Trophoblast cell (in vitro differentiated cells and primary cell): ENCODE results near the gene ULK3.

ENCODE experiments used
- DNase-seq, 2 donors: peaks; one replicate each; pipeline ENCODE4 v3.0.0-alpha.2; 2016
- H2AFZ ChIP-seq: 2 replicates; pipeline ENCODE4 v1.6.1; 2013; ENCODE audit warnings: low read length, moderate library complexity, mild to moderate bottlenecking; ENCODE audit not compliant: insufficient read depth, poor library complexity
- H2AK5ac ChIP-seq: 2 replicates; pipeline ENCODE4 v1.6.1; 2013; ENCODE audit warnings: mild to moderate bottlenecking, low read length
- H2BK120ac ChIP-seq: 2 replicates; pipeline ENCODE4 v1.6.1; 2013; ENCODE audit warnings: low read length, mild to moderate bottlenecking, moderate library complexity; ENCODE audit not compliant: insufficient read depth, poor library complexity
- H2BK12ac ChIP-seq: 2 replicates; pipeline ENCODE4 v1.6.1; 2013; ENCODE audit warnings: mild to moderate bottlenecking, low read length, moderate library complexity
- H2BK5ac ChIP-seq: 2 replicates; pipeline ENCODE4 v1.6.1; 2013; ENCODE audit warnings: low read length, low read depth, moderate library complexity, mild to moderate bottlenecking; ENCODE audit not compliant: poor library complexity
- H3K14ac ChIP-seq: 2 replicates; pipeline ENCODE4 v1.6.1; 2013; ENCODE audit warnings: mild to moderate bottlenecking, low read length
- H3K18ac ChIP-seq: 2 replicates; pipeline ENCODE4 v1.6.1; 2013; ENCODE audit warnings: mild to moderate bottlenecking, low read length
- H3K23ac ChIP-seq: 2 replicates; pipeline ENCODE4 v1.6.1; 2013; ENCODE audit warnings: low read length
- H3K27ac ChIP-seq: 2 replicates; pipeline ENCODE4 v1.5.1; 2013; ENCODE audit warnings: low read depth, mild to moderate bottlenecking, inconsistent platforms, low read length, moderate library complexity
- H3K27me3 ChIP-seq: 2 replicates; pipeline ENCODE4 v1.6.1; 2013; ENCODE audit warnings: inconsistent platforms, mild to moderate bottlenecking, low read length, moderate library complexity; ENCODE audit not compliant: insufficient read depth
- H3K36me3 ChIP-seq, 2 experiments: 1 replicate in 1 of 2; 2 replicates in 1 of 2; pipeline ENCODE4 v1.6.1; 2013; ENCODE audit warnings: low read length in 2 of 2, mild to moderate bottlenecking in 2 of 2, moderate library complexity in 1 of 2; ENCODE audit not compliant: insufficient read depth in 2 of 2, control insufficient read depth in 1 of 2
- H3K4ac ChIP-seq: 2 replicates; pipeline ENCODE4 v1.6.1; 2013; ENCODE audit warnings: low read depth, mild to moderate bottlenecking, low read length, moderate library complexity
- H3K4me1 ChIP-seq, 2 experiments: 1 replicate in 1 of 2; 2 replicates in 1 of 2; pipeline ENCODE4 v1.6.1; 2013; ENCODE audit warnings: low read length in 2 of 2, mild to moderate bottlenecking in 2 of 2, moderate library complexity in 1 of 2; ENCODE audit not compliant: insufficient read depth in 2 of 2, control insufficient read depth in 1 of 2
- H3K4me2 ChIP-seq: 2 replicates; pipeline ENCODE4 v1.6.1; 2013; ENCODE audit warnings: inconsistent platforms, mild to moderate bottlenecking, low read length, moderate library complexity
- H3K4me3 ChIP-seq: 2 replicates; pipeline ENCODE4 v1.5.1; 2013; ENCODE audit warnings: mild to moderate bottlenecking, low read depth, low read length, inconsistent platforms
- H3K79me1 ChIP-seq: one replicate; pipeline ENCODE4 v1.6.1; 2013; ENCODE audit warnings: low read length
- H3K79me2 ChIP-seq: 2 replicates; pipeline ENCODE4 v1.6.1; 2013; ENCODE audit warnings: low read length, mild to moderate bottlenecking; ENCODE audit not compliant: control insufficient read depth, insufficient read depth, poor library complexity
- H3K9ac ChIP-seq: 2 replicates; pipeline ENCODE4 v1.6.1; 2013; ENCODE audit warnings: mild to moderate bottlenecking, low read length
- H3K9me3 ChIP-seq: 2 replicates; pipeline ENCODE4 v1.6.1; 2013; ENCODE audit warnings: low read depth, mild to moderate bottlenecking, control low read depth, inconsistent platforms, low read length; ENCODE audit not compliant: insufficient read depth
- H4K12ac ChIP-seq: 2 replicates; pipeline ENCODE4 v1.6.1; 2013; ENCODE audit warnings: low read depth, mild to moderate bottlenecking, low read length, moderate library complexity
- H4K8ac ChIP-seq: 2 replicates; pipeline ENCODE4 v1.6.1; 2013; ENCODE audit warnings: low read depth, mild to moderate bottlenecking, low read length, moderate library complexity
- H4K91ac ChIP-seq: one replicate; pipeline ENCODE4 v1.6.1; 2013; ENCODE audit warnings: low read depth, mild to moderate bottlenecking, low read length, moderate library complexity
- WGBS: extraction: QIAGEN DNeasy Blood & Tissue Kit; methylation state at CpG from one replicate; pipeline ENCODE4 v1.1.7; 2013; ENCODE audit warnings: missing lambda C conversion rate; ENCODE audit not compliant: insufficient read length, insufficient coverage; ENCODE audit errors: extremely low coverage; 5-methylcytosine and 5-hydroxymethylcytosine counted together

The ULK3 gene

GRCh38 chr15:74809956-74810355 is 33.0 kb downstream of the ULK3 start:
- Histone ChIP-seq H3K79me1 (no peaks in the 10 kb centered on the region), H3K27me3 (no peaks in the 10 kb centered on the region), H2BK120ac (no peak overlapping the region), H4K12ac (no peak overlapping the region), H4K91ac (no peak overlapping the region), H3K9ac (no peak overlapping the region), H2AK5ac (no peak overlapping the region), H3K14ac (no peak overlapping the region), H2BK5ac (no peak overlapping the region), H3K4me1 (no peaks in the 10 kb centered on the region), H3K23ac (no peak overlapping the region), H3K9me3 (peaks cover 2% of the 10 kb centered on the region), H3K4me2 (no peak overlapping the region), H4K8ac (no peak overlapping the region), H3K4ac (no peak overlapping the region), H3K27ac (no peak overlapping the region), H3K4me3 (no peak overlapping the region), H2BK12ac (no peak overlapping the region), H3K79me2 (no peaks in the 10 kb centered on the region), H2AFZ (no peak overlapping the region), H3K36me3 (peaks cover 0 to under 1% of the 10 kb centered on the region in 2 experiments), H3K18ac (no peak overlapping the region)
- DNase-seq: peak in 1 of 2 donors; percentile 44
- WGBS: no CpG with 5 or more reads among the region's 3 CpGs

DNA sequence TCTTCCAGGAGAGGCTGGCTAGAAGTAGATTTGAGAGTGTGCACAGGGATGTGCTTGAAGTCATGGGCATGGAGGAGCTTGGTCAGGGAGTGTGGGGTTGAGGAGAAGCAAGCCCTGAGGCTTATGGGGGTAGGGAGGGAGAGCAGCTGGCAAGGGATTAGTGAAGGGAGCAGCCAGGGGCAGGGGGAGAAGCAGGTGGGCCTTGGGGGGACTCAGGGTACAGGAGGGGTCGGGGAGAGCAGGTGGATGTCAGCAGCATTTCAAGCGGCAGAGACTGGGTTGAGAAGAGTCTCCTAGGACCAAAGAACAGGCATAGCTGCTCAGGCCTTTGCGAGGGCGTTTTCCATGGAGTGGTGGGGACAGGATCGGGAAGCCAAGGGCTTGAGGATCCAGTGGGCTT is 33.7 kb downstream of the ULK3 start:
- no peaks in the 10 kb centered on the region for H3K4me1 ChIP-seq
- H3K4me3 ChIP-seq: no peak overlapping the region
- no peak overlapping the region for H2AFZ ChIP-seq
- H3K9me3 ChIP-seq: peaks cover 2% of the 10 kb centered on the region
- no peak overlapping the region for H3K4ac ChIP-seq
- no peak overlapping the region for H2BK120ac ChIP-seq
- H3K4me2 ChIP-seq: no peak overlapping the region
- no peak overlapping the region for H4K8ac ChIP-seq
- H4K12ac ChIP-seq: no peak overlapping the region
- H3K27ac ChIP-seq: no peak overlapping the region
- no peaks in the 10 kb centered on the region for H3K27me3 ChIP-seq
- H3K9ac ChIP-seq: no peak overlapping the region
- H3K79me2 ChIP-seq: no peaks in the 10 kb centered on the region
- H4K91ac ChIP-seq: no peak overlapping the region
- no peaks in the 10 kb centered on the region for H3K79me1 ChIP-seq
- no CpG with 5 or more reads among the region's 5 CpGs for WGBS
- H2AK5ac ChIP-seq: no peak overlapping the region
- DNase-seq: no peak
- H3K36me3 ChIP-seq: peaks cover 0 to 1% of the 10 kb centered on the region in 2 experiments
- no peak overlapping the region for H3K18ac ChIP-seq
- H3K14ac ChIP-seq: no peak overlapping the region
- H3K23ac ChIP-seq: no peak overlapping the region
- no peak overlapping the region for H2BK5ac ChIP-seq
- H2BK12ac ChIP-seq: no peak overlapping the region

DNA sequence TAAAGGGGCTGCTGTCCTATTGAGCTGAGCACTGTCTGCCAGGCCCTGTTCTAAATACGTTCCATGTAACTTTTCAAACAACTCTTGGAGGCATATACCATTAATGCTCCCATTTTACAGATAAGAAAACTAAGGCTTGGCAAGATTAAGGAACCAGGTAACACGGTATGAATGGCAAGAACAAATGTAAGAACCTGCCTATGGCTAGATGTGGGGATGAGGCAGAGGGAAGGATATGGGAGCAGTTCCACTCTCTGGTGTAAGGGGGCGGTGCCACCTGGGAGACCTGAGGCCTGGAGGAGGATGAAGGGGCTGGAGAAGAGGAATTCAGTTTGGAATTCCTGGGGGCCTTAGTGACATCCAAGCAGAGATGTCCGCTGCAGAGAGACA is 34.1 kb downstream of the ULK3 start:
- Histone ChIP-seq H3K14ac (no peak overlapping the region), H3K23ac (no peak overlapping the region), H3K4me2 (no peak overlapping the region), H3K4me1 (no peaks in the 10 kb centered on the region), H2AK5ac (no peak overlapping the region), H3K27ac (no peak overlapping the region), H3K4me3 (no peak overlapping the region), H3K18ac (no peak overlapping the region), H3K79me2 (no peaks in the 10 kb centered on the region), H3K27me3 (no peaks in the 10 kb centered on the region), H4K8ac (no peak overlapping the region), H2BK12ac (no peak overlapping the region), H3K9me3 (peaks cover 2% of the 10 kb centered on the region), H3K4ac (no peak overlapping the region), H3K9ac (no peak overlapping the region), H4K91ac (no peak overlapping the region), H3K79me1 (no peaks in the 10 kb centered on the region), H2BK5ac (no peak overlapping the region), H3K36me3 (peaks cover under 1 to 3% of the 10 kb centered on the region in 2 experiments), H4K12ac (no peak overlapping the region), H2BK120ac (no peak overlapping the region), H2AFZ (no peak overlapping the region)
- no peak for DNase-seq
- WGBS: no CpG with 5 or more reads among the region's 4 CpGs

DNA sequence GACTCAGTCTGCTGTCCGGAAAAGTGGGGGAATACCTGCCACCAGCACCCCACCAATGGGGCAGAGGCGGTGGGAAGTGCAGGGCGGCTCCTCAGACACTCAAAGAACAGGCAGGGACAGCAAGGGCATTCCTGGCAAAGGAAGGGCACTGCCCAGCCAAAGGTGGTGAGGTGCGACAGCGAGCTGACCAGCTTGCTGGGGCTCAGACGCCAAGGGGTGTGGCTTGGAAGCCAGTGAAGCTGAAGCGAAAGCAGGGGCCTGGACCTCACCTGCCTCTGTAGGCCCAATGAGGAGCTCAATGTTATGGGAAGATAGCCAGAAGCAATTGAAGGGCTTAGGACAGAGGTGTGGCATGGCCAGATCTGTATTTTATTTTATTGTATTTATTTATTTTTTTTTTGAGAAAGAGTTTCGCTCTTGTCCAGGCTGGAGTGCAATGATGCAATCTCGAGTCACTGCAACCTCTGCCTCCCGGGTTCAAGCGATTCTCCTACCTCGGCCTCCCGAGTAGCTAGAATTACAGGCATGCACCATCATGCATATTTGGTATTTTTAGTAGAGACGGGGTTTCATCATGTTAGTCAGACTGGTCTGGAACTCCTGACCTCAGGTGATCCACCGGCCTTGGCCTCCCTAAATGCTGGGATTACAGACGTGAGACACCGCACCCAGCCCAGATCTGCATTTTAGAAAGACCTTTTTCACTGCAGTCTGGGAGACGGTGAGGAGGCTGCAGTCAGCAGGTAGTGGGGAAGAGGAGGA is 34.7 kb downstream of the ULK3 start:
- no peak overlapping the region for H3K9ac ChIP-seq
- no peak overlapping the region for H2BK12ac ChIP-seq
- H3K27me3 ChIP-seq: no peaks in the 10 kb centered on the region
- no peak overlapping the region for H2AFZ ChIP-seq
- peak; percentile 84 to 89 for DNase-seq
- H3K14ac ChIP-seq: no peak overlapping the region
- no CpG with 5 or more reads among the region's 18 CpGs for WGBS
- H4K91ac ChIP-seq: no peak overlapping the region
- H4K12ac ChIP-seq: no peak overlapping the region
- H3K23ac ChIP-seq: no peak overlapping the region
- no peaks in the 10 kb centered on the region for H3K4me1 ChIP-seq
- no peak overlapping the region for H3K27ac ChIP-seq
- no peak overlapping the region for H3K4ac ChIP-seq
- no peak overlapping the region for H2BK120ac ChIP-seq
- no peak overlapping the region for H4K8ac ChIP-seq
- H2AK5ac ChIP-seq: no peak overlapping the region
- no peaks in the 10 kb centered on the region for H3K79me1 ChIP-seq
- peaks cover 2% of the 10 kb centered on the region for H3K9me3 ChIP-seq
- no peak overlapping the region for H3K4me2 ChIP-seq
- H3K18ac ChIP-seq: no peak overlapping the region
- H3K79me2 ChIP-seq: no peaks in the 10 kb centered on the region
- H2BK5ac ChIP-seq: no peak overlapping the region
- peaks cover 7 to 9% of the 10 kb centered on the region in 2 experiments for H3K36me3 ChIP-seq
- no peak overlapping the region for H3K4me3 ChIP-seq
